B cell (primary cell): Measurements from ENCODE around the gene KIF18A. TPM values are rescaled to one million over a fixed set of nuclear protein-coding genes. Genes with fewer than 3 reads are reported as not detected.

Experiments used
- ATAC-seq: fragments of 200-7000 bp; cut with Tn5 transposase; one replicate; pipeline ENCODE4 v1.10.0; 2021; ENCODE audit warnings: low read depth, mild to moderate bottlenecking, moderate number of reproducible peaks, moderate library complexity
- CTCF ChIA-PET: fragments of 350-600 bp; sonication (Branson Sonifier 250); formaldehyde crosslinking; loops from one replicate; lab custom pipeline; 2021; ENCODE audit warnings: antibody characterized with exemption, inconsistent platforms; lab: Charles Lee
- POLR2A ChIA-PET: fragments of 350-600 bp; sonication (Branson Sonifier 250); formaldehyde crosslinking; loops from one replicate; lab custom pipeline; 2021; ENCODE audit warnings: antibody characterized with exemption; lab: Charles Lee
- DNase-seq: peaks from one replicate; pipeline ENCODE4 v3.0.0; 2013
- H2AFZ ChIP-seq: 2 replicates; pipeline ENCODE4 v1.6.1; 2012; ENCODE audit warnings: mild to moderate bottlenecking, low read depth, low read length; ENCODE audit not compliant: insufficient read depth, poor library complexity, severe bottlenecking
- H3K27ac ChIP-seq, 2 donors: 1 replicate in 1 of 2; 2 replicates in 1 of 2; pipeline ENCODE4 v1.5.1; 2012 to 2013; ENCODE audit warnings: low read length in 2 of 2, mild to moderate bottlenecking in 2 of 2, moderate library complexity in 1 of 2
- H3K27me3 ChIP-seq, 4 experiments: fragments of 200-600 bp in 1 of 4; sonication (generic) in 1 of 4; replicated peaks in 1 of 4; 1 replicate in 2 of 4; 2 replicates in 2 of 4; pipeline versions ENCODE4 v1.6.1 to v1.7.0; 2013 to 2016; ENCODE audit warnings: low read length in 3 of 4, mild to moderate bottlenecking in 2 of 4, mixed read lengths in 1 of 4, moderate library complexity in 1 of 4; ENCODE audit not compliant: insufficient read depth in 4 of 4, control insufficient read depth in 3 of 4; ENCODE audit errors: control extremely low read depth in 1 of 4
- H3K36me3 ChIP-seq, 2 experiments: replicated peaks in 1 of 2; 1 replicate in 1 of 2; 2 replicates in 1 of 2; pipeline versions ENCODE4 v1.6.1 to v1.7.1; 2013; ENCODE audit warnings: low read length in 1 of 2; ENCODE audit not compliant: insufficient read depth in 2 of 2, control insufficient read depth in 1 of 2; ENCODE audit errors: control extremely low read depth in 1 of 2, extremely low read depth in 1 of 2
- H3K4me1 ChIP-seq, 2 donors: fragments of 200-600 bp in 1 of 2; sonication (generic) in 1 of 2; 1 replicate in 1 of 2; 2 replicates in 1 of 2; pipeline versions ENCODE4 v1.5.1 to v1.6.1; 2013 to 2017; ENCODE audit warnings: low read length in 2 of 2; ENCODE audit not compliant: control insufficient read depth in 2 of 2, insufficient read depth in 2 of 2
- H3K4me2 ChIP-seq: replicated peaks from 2 replicates; pipeline ENCODE3; 2012; ENCODE audit warnings: mild to moderate bottlenecking, low read depth, low read length; ENCODE audit not compliant: poor library complexity, severe bottlenecking
- H3K4me3 ChIP-seq, 5 experiments: fragments of 200-600 bp in 1 of 5; sonication (generic) in 1 of 5; 1 replicate in 3 of 5; 2 replicates in 2 of 5; pipeline versions ENCODE4 v1.5.1 to v1.7.0; 2011 to 2016; ENCODE audit warnings: low read length in 4 of 5, mild to moderate bottlenecking in 4 of 5, low read depth in 2 of 5, control low read depth in 1 of 5, moderate library complexity in 1 of 5; ENCODE audit not compliant: insufficient read depth in 1 of 5; ENCODE audit errors: control extremely low read depth in 1 of 5, extremely low read depth in 1 of 5
- H3K79me2 ChIP-seq: fragments of 200-600 bp; sonication (generic); one replicate; pipeline ENCODE4 v1.6.0; 2016; ENCODE audit warnings: low read length; ENCODE audit not compliant: control insufficient read depth, insufficient read depth
- H3K9ac ChIP-seq: fragments of 200-600 bp; sonication (generic); 2 replicates; pipeline ENCODE4 v1.6.1; 2017; ENCODE audit warnings: mild to moderate bottlenecking, low read length, moderate library complexity
- H3K9me3 ChIP-seq, 3 donors: one replicate each; pipeline versions ENCODE4 v1.6.1 to v1.7.1; 2013; ENCODE audit warnings: low read length in 2 of 3; ENCODE audit not compliant: control insufficient read depth in 2 of 3, insufficient read depth in 1 of 3; ENCODE audit errors: control extremely low read depth in 1 of 3
- H4K20me1 ChIP-seq: 2 replicates; pipeline ENCODE4 v1.6.0; 2012; ENCODE audit warnings: mild to moderate bottlenecking, low read length; ENCODE audit not compliant: insufficient read depth, control insufficient read depth, poor library complexity, severe bottlenecking
- H3K27ac Mint-ChIP-seq: one replicate; pipeline ENCODE4 v1.8.0; 2021; ENCODE audit warnings: mixed read lengths
- H3K27me3 Mint-ChIP-seq: one replicate; pipeline ENCODE4 v1.8.0; 2021; ENCODE audit warnings: mixed read lengths
- H3K4me1 Mint-ChIP-seq: one replicate; pipeline ENCODE4 v1.8.0; 2021; ENCODE audit warnings: mixed read lengths
- H3K4me3 Mint-ChIP-seq: one replicate; pipeline ENCODE4 v1.8.0; 2021; ENCODE audit warnings: mixed read lengths
- H3K9me3 Mint-ChIP-seq: one replicate; pipeline ENCODE4 v1.8.0; 2022; ENCODE audit warnings: mixed read lengths; ENCODE audit not compliant: insufficient read depth
- EZH2 ChIP-seq: IDR thresholded peaks from 2 replicates; pipeline ENCODE4 v1.6.1; 2012; ENCODE audit warnings: borderline replicate concordance, low read depth, mild to moderate bottlenecking, moderate library complexity, low read length; ENCODE audit not compliant: insufficient read depth, poor library complexity, severe bottlenecking
- WGBS: methylation state at CpG from one replicate; pipeline ENCODE4 v1.1.5; 2013; ENCODE audit warnings: missing lambda C conversion rate; ENCODE audit not compliant: insufficient coverage; 5-methylcytosine and 5-hydroxymethylcytosine counted together
- intact Hi-C: fragments of 100-400 bp; cut with micrococcal nuclease; formaldehyde crosslinking; loops from one replicate; pipeline ENCODE4 v1.10.0; 2022
- polyA plus RNA-seq: library from polyadenylated mRNA; depleted of rRNA; stranded (reverse); fragments of >200 nt; gene quantifications from 2 replicates; pipeline ENCODE4 v1.2.3, GENCODE V29; 2012
- total RNA-seq, 2 donors: library from RNA; stranded (reverse); fragments of 120-200 nt in 1 of 2; gene quantifications; 1 replicate in 1 of 2; 2 replicates in 1 of 2; pipeline versions ENCODE4 v1.2.3 to v1.2.4, GENCODE V29; 2013 to 2022
- TF ChIP-seq, protein P1 (sequence below): fragments of 200-600 bp; IDR thresholded peaks from one replicate; pipeline ENCODE4 v1.8.0; 2022; ENCODE audit warnings: antibody characterized with exemption, mild to moderate bottlenecking

The KIF18A gene
- total and polyA plus RNA-seq, 2 donors (not counting 1 experiment from before 2014, with no cell fraction given): 0.84 to 4.1 TPM

DNA sequence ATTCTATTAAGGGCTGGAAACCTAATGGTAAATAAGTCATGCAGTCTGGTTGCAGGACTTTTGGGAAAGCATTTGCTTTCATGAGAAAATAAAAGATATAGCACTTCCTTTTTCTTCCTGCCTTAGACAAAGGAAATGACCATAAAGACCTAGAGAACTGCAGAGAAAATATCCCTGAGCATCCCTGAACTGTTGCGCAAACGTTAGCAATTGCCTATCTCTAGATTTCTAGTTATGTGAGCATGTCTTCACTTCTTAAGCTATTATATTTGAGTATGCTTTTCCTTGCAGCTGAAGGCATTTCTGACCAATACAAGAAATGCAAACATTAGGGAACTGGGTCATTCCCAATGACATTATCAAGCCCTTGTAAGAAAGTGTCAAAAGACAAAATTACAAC lies 110.6 kb downstream of the KIF18A start:
- Mint-ChIP-seq H3K4me3 (no peak overlapping the region), H3K9me3 (peaks cover 10% of the 10 kb centered on the region), H3K27ac (no peak overlapping the region), H3K27me3 (no peaks in the 10 kb centered on the region), H3K4me1 (no peaks in the 10 kb centered on the region)
- H2AFZ ChIP-seq: no peak overlapping the region
- no peak overlapping the region for H3K27ac ChIP-seq
- ATAC-seq: no peak
- H3K4me1 ChIP-seq: no peaks in the 10 kb centered on the region
- peaks cover 2 to 18% (median 7%) of the 10 kb centered on the region in 3 donors for H3K9me3 ChIP-seq
- no peaks in the 10 kb centered on the region for H3K79me2 ChIP-seq
- DNase-seq: no peak
- CTCF ChIA-PET: no interaction called here
- H3K9ac ChIP-seq: no peak overlapping the region
- H3K4me2 ChIP-seq: no peak overlapping the region
- H3K4me3 ChIP-seq: no peak overlapping the region
- no peaks in the 10 kb centered on the region for H3K27me3 ChIP-seq
- no peaks in the 10 kb centered on the region for H4K20me1 ChIP-seq
- TF ChIP-seq EZH2: no peak
- TF ChIP-seq, protein P1, sequence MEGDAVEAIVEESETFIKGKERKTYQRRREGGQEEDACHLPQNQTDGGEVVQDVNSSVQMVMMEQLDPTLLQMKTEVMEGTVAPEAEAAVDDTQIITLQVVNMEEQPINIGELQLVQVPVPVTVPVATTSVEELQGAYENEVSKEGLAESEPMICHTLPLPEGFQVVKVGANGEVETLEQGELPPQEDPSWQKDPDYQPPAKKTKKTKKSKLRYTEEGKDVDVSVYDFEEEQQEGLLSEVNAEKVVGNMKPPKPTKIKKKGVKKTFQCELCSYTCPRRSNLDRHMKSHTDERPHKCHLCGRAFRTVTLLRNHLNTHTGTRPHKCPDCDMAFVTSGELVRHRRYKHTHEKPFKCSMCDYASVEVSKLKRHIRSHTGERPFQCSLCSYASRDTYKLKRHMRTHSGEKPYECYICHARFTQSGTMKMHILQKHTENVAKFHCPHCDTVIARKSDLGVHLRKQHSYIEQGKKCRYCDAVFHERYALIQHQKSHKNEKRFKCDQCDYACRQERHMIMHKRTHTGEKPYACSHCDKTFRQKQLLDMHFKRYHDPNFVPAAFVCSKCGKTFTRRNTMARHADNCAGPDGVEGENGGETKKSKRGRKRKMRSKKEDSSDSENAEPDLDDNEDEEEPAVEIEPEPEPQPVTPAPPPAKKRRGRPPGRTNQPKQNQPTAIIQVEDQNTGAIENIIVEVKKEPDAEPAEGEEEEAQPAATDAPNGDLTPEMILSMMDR: no peak
- H3K36me3 ChIP-seq: no peaks in the 10 kb centered on the region
- WGBS: no CpG with 5 or more reads among the region's 2 CpGs
- POLR2A ChIA-PET: no interaction called here
- intact Hi-C loops: no loop called here

GRCh38 chr11:27996066-27996465 lies 111.9 kb downstream of the KIF18A start:
- Histone ChIP-seq H3K4me1 (no peaks in the 10 kb centered on the region), H3K36me3 (no peaks in the 10 kb centered on the region), H3K27ac (no peak overlapping the region), H3K4me2 (no peak overlapping the region), H3K9me3 (peaks cover 0 to 12% (median 2%) of the 10 kb centered on the region in 3 donors), H2AFZ (no peak overlapping the region), H3K79me2 (no peaks in the 10 kb centered on the region), H3K9ac (no peak overlapping the region), H4K20me1 (no peaks in the 10 kb centered on the region), H3K27me3 (no peaks in the 10 kb centered on the region), H3K4me3 (no peak overlapping the region)
- no peak for TF ChIP-seq EZH2
- TF ChIP-seq, protein P1: no peak
- H3K9me3 Mint-ChIP-seq: peaks cover 4% of the 10 kb centered on the region
- WGBS: no CpG with 5 or more reads among the region's 2 CpGs
- DNase-seq (no peak), ATAC-seq (no peak)
- H3K27me3 Mint-ChIP-seq: no peaks in the 10 kb centered on the region
- intact Hi-C loops: no loop called here
- ChIA-PET POLR2A (no interaction called here), CTCF (no interaction called here)
- H3K4me1 Mint-ChIP-seq: no peaks in the 10 kb centered on the region
- H3K27ac Mint-ChIP-seq: no peak overlapping the region
- H3K4me3 Mint-ChIP-seq: no peak overlapping the region
